Measurements from ENCODE around the gene ATG9A. TPM values are rescaled to one million over a fixed set of nuclear protein-coding genes. Genes with fewer than 3 reads are reported as not detected.
A peak's percentile ranks its signal among the peaks of the same experiment; 100 is the strongest.

ATG9A gene
- 46.4 and 52.9 TPM in 2 replicates for total RNA-seq (ENCODE audit: low replicate concordance)
- long read RNA-seq, partial matches to known transcripts: 9 of 11 reads
- long read RNA-seq, other reads (novel, unspliced or antisense): 0 of 11 reads

GRCh38 chr2:219229305-219230058 is at the start of gene ATG9A, which contains the start of gene ANKZF1:
TSS of gene ATG9A (minus strand) at chr2:219229636. CDS start at chr2:219228024, 1,612 bp downstream.
TSS of gene ANKZF1 (plus strand) at chr2:219229806. CDS start at chr2:219230258, 452 bp downstream.
- H3K36me3 Mint-ChIP-seq: peaks cover 19% of the 10 kb centered on the region
- peaks cover 20% of the 10 kb centered on the region for H3K4me1 Mint-ChIP-seq (ENCODE audit: unreplicated experiment)
- no peak for TF ChIP-seq CTCF (conservative IDR thresholded peaks at IDR 0.05)
- H3K9me3 Mint-ChIP-seq: no peaks in the 10 kb centered on the region
- H3K27me3 Mint-ChIP-seq: no peaks in the 10 kb centered on the region
- H3K4me3 Mint-ChIP-seq: peak within 1 kb of the TSS; percentile 100
- peak within 1 kb of the TSS; percentile 100 for H3K27ac Mint-ChIP-seq
- DNase-seq (ENCODE audit: extremely low spot score, unreplicated experiment): peak; percentile 97

- no peaks in the 10 kb centered on the region for H3K9me3 Mint-ChIP-seq
- no peak for TF ChIP-seq CTCF (conservative IDR thresholded peaks at IDR 0.05)
- H3K27ac Mint-ChIP-seq: peak overlapping the region; percentile 97
- no peak for DNase-seq (ENCODE audit: extremely low spot score, unreplicated experiment)
- peaks cover 5% of the 10 kb centered on the region for H3K36me3 Mint-ChIP-seq
- peak overlapping the region; percentile 96 for H3K4me3 Mint-ChIP-seq
- peaks cover 15% of the 10 kb centered on the region for H3K4me1 Mint-ChIP-seq (ENCODE audit: unreplicated experiment)
- peaks cover 14% of the 10 kb centered on the region for H3K27me3 Mint-ChIP-seq
These were observed 49.3 kb upstream of the ATG9A start for GRCh38 chr2:219278655-219279150.

GRCh38 chr2:219277703-219278654 is 48.5 kb upstream of the ATG9A start:
- H3K4me1 Mint-ChIP-seq (ENCODE audit: unreplicated experiment): peaks cover 15% of the 10 kb centered on the region
- H3K27ac Mint-ChIP-seq: peak overlapping the region; percentile 97

GRCh38 chr2:219274361-219274921 is 45.0 kb upstream of the ATG9A start:
- Mint-ChIP-seq H3K9me3 (no peaks in the 10 kb centered on the region), H3K27ac (peak overlapping the region; percentile 72), H3K36me3 (no peaks in the 10 kb centered on the region), H3K27me3 (peaks cover 36% of the 10 kb centered on the region), H3K4me1 (ENCODE audit: unreplicated experiment) (peaks cover 16% of the 10 kb centered on the region), H3K4me3 (peak overlapping the region; percentile 24)
- no peak for TF ChIP-seq CTCF (conservative IDR thresholded peaks at IDR 0.05)
- DNase-seq (ENCODE audit: extremely low spot score, unreplicated experiment): no peak

More at GRCh38 chr2:219277703-219278654, 48.5 kb upstream of the ATG9A start:
- H3K27me3 Mint-ChIP-seq: peaks cover 17% of the 10 kb centered on the region
- peak; percentile 84 for DNase-seq (ENCODE audit: extremely low spot score, unreplicated experiment)
- no peaks in the 10 kb centered on the region for H3K9me3 Mint-ChIP-seq
- peak overlapping the region; percentile 96 for H3K4me3 Mint-ChIP-seq
- peaks cover 3% of the 10 kb centered on the region for H3K36me3 Mint-ChIP-seq
- TF ChIP-seq CTCF (conservative IDR thresholded peaks at IDR 0.05): peak; percentile 95

- no peak for TF ChIP-seq CTCF (conservative IDR thresholded peaks at IDR 0.05)
- DNase-seq (ENCODE audit: extremely low spot score, unreplicated experiment): no peak
- peaks cover 21% of the 10 kb centered on the region for H3K4me1 Mint-ChIP-seq (ENCODE audit: unreplicated experiment)
- H3K27me3 Mint-ChIP-seq: peaks cover 41% of the 10 kb centered on the region
- no peaks in the 10 kb centered on the region for H3K9me3 Mint-ChIP-seq
- no peak overlapping the region for H3K4me3 Mint-ChIP-seq
- H3K27ac Mint-ChIP-seq: peak overlapping the region; percentile 72
- H3K36me3 Mint-ChIP-seq: no peaks in the 10 kb centered on the region
These were observed 44.5 kb upstream of the ATG9A start for GRCh38 chr2:219273937-219274336.

Measured in type B pancreatic cell (in vitro differentiated cells).